ENCODE data around the gene HELZ2. TPM values are rescaled to one million over a fixed set of nuclear protein-coding genes. Genes with fewer than 3 reads are reported as not detected.

HELZ2 gene
- total RNA-seq, 1 donor from 2014 or later = 179 TPM

GRCh38 chr20:63553933-63554290 is 20.1 kb downstream of the HELZ2 start, which contains the start of gene FNDC11:
Gene FNDC11 (plus strand): TSS chr20:63554159. CDS start chr20:63555664, 1,505 bp downstream.
- DNase-seq (ENCODE audit: extremely low read depth, low read depth, low spot score) = no peak

DNA sequence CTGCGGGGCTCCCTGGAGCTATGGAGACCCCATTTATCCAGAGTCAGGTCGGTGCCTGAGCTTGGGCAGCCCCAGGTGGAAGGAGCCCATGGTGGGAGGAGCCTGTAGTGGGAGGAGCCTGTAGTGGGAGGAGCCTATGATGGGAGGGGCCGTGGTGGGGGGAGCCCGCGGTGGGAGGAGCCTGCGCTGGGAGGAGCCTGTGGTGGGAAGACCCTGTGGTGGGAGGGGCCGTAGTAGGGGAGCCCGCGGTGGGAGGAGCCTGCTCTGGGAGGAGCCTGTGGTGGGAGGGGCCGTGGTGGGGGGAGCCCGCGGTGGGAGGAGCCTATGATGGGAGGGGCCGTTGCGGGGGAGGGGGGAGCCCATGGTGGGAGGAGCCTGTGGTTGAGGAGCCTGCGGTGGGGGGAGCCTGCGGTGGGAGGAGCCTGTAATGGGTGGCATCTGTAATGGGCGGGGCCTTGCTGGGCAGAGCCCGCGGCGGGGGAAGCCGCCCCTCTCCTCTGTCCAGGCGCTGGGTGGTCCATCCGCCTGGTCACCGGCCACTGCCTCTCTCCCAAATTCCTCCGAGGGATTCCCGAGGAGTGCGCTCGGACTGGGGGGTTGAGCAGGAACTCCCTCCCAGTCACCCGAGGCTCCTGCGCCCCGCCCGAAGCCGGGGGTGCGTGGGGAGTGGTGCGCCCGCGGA is 20.6 kb downstream of the HELZ2 start:
- peak; percentile 36 for DNase-seq (ENCODE audit: extremely low read depth, low read depth, low spot score)

DNA sequence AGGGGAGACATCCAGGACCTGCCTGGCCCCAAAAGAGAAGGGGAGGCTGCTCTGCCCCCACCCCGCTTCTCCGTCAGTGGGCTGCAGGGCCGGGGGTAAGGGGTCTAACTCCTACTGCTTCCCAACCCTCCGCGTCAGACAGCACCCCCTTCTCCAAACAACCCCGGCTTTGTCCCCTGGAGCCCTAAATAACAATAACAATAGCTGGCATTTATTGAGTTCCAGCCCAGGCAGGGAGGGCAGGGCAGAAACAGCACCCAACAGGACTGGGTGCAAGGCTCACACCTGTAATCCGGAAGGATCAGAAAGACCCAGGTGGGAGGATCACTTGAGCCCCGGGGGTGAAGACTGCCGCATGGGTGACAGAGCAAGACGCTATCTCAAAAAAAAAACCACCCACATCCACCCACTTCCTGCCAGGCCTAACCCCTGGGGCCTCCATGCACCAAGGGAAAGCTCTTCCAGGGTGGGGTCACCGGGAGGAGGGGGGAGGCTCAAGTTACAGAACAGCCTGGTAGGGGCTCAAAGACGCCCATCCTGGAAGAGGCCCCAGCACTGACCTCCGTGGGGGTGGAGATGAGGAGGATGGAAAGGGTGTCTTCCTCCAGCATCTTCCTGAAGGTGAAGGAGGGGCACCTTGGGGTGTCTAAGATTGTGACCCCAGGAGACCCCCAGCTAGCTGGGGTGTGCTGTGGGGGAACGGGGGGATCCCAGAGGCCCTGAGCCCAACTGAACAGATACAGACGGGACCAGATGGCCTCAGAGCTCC is 21.4 kb downstream of the HELZ2 start:
- no peak for DNase-seq (ENCODE audit: extremely low read depth, low read depth, low spot score)

DNA sequence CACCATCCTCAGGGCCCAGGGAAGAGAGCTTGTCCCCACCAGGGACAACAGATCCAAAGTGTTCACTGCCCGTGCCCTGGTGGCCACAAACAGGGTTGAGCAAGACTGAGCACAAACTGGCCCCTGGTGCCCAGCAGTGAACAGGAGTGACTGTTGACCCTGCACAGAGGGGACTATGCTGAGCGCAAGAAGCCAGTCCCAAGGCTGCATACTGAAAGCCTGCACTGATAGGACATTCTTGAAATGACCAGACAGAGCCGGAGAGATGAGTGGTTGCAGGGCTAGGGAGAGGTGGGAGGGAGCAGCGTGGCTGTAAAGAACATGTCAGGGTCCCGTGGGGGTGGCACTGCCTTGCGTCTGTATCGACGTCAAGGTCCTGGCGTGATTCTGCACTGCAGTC is 23.0 kb downstream of the HELZ2 start:
- DNase-seq (ENCODE audit: extremely low read depth, low read depth, low spot score) = no peak

DNA sequence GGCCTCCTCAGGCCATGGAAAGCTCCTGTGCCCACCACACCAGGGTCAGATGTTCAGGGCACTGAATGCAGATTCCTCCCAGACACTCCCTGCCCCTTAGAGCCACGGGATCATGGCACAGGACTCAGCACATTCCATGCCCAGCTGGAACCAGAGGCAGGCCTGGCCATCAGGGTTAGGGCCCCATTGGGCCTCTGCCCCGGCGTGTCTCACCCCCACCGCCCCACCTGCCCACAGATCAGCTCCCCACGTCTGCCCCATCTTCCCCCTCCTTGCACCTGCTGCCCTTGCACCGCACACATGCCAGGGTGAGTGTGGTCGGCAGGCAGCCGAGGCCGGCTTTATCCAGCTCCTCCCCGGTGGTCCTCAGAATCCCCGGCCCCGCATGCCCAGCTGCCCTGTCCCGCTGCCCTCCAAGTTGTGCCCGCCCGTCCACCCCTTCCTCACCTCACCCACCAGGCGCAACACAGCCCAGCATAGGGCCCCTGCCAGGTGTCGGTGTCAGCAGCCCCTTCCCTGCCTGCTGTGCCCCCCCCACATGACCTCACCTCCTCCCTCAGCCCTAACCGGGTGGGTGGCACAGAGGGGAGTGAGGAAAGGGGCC is 24.3 kb downstream of the HELZ2 start:
- no peak for DNase-seq (ENCODE audit: extremely low read depth, low read depth, low spot score)

GRCh38 chr20:63549019-63549418 is 25.0 kb downstream of the HELZ2 start:
- no peak for DNase-seq (ENCODE audit: extremely low read depth, low read depth, low spot score)

DNA sequence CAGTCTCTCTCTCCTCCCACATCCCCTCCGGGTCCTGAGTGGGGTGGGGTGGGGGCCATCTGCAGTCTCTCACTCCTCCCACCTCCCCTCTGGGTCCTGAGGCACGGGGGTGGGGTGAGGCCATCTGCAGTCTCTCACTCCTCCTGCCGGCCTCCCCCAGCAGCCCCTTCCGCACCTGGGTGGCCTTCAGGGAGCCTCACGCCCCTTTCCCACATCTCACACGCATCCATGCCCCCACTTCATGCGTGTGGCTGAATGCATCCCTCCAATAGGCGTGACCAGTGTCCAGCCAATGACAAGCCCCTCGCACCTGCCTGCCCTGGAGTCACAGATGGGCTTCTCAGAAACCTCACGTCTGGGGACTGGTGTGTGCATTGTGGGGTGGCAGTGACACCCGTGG is 25.5 kb downstream of the HELZ2 start:
- no peak for DNase-seq (ENCODE audit: extremely low read depth, low read depth, low spot score)

DNA sequence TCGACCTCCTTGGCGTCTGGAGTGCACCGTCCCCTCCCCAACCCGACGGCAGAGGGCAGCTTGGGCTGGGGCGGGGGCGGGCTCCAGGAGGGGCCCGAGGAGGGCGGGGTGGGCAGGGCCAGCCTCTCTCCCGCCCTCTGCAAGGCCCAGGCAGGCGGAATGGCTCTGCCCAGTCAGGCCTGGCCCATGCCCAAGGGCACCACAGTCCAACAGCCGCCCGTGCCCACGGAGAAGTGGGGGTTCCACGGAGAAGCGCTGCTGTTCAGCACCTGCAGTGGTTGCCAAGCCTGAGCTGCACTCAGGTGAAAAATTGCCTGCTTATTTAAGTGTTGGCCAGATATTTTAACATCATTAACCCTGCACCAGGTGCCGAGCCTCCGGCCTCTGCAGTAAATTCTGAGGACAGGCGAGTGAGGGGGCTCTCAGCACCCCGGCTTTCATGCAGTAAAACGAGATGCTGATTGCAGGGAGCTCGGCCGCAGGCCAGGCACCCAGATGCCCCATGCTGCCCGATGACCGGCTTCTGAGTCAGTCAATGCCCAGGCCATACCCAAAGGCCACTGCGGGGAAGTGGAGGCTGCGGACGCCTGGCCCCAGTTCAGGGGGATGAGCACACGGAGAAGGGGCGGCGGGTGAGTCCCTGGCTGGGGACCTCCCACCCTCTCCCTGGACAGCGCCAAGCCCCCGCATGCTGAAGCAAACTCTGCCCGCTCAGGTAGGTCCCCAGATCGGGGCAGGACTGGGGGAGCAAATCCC is 26.1 kb downstream of the HELZ2 start, which contains the start of gene SRMS:
Gene SRMS (minus strand): TSS at position 25 of the 756 bp plus-strand sequence. CDS start 286 bp downstream, outside the sequence.
- DNase-seq (ENCODE audit: extremely low read depth, low read depth, low spot score) = no peak

- no peak for DNase-seq (ENCODE audit: extremely low read depth, low read depth, low spot score)
These were observed 26.9 kb downstream of the HELZ2 start for GRCh38 chr20:63546956-63547724.

GRCh38 chr20:63546256-63546955 is 27.6 kb downstream of the HELZ2 start:
- DNase-seq (ENCODE audit: extremely low read depth, low read depth, low spot score) = no peak

DNA sequence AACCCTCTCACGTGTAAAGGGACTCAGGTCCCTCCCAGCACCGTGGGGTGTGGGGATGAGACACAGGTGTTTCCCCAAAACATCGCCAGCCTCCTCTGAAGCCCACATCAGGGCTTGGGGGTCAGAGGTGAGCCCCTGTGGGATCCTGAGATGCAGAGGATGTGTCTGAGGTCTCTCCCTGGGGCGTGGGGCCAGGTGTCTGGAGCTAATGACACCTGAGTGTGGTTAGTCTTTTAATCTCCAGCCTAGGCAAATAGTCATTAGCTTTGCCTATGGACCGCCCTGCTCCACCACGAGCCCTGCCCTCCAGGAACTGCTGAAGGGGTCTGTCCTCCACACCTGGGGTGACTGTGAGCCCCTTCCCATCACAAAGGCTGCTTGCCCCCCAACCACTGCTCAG is 28.2 kb downstream of the HELZ2 start:
- DNase-seq (ENCODE audit: extremely low read depth, low read depth, low spot score) = no peak

DNA sequence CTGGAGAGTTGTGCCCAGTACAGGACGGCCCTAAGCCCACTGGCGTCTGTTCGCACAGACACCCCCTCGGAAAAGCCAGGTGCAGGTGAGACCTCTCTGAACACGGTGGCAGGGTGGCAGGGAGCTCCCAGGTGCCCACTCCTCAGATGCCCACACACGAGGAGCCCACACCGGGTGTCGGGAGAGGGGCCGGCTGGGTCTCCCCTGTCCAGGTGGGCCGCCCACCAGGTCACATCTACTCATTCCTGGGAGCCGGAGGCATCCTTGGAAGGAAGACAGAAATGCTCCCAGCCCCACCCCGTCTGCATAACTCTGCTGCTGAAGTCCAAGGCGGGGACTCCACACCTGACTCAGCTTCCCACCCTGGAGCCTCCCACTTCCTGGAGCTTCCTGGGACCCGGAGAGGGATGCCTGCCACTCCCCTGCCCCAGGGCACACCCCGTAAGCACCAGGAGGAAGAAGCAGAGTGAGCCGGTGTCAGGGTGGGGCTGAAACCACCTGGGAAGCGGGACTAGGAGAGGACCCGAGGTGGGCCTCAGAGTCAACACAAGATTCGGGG is 29.0 kb downstream of the HELZ2 start:
- no peak for DNase-seq (ENCODE audit: extremely low read depth, low read depth, low spot score)

GRCh38 chr20:63544241-63544957 is 29.6 kb downstream of the HELZ2 start:
- no peak for DNase-seq (ENCODE audit: extremely low read depth, low read depth, low spot score)

- DNase-seq (ENCODE audit: extremely low read depth, low read depth, low spot score) = no peak
These were observed 30.3 kb downstream of the HELZ2 start for GRCh38 chr20:63543733-63544132.

GRCh38 chr20:63543131-63543530 is 30.9 kb downstream of the HELZ2 start:
- DNase-seq (ENCODE audit: extremely low read depth, low read depth, low spot score) = no peak

DNA sequence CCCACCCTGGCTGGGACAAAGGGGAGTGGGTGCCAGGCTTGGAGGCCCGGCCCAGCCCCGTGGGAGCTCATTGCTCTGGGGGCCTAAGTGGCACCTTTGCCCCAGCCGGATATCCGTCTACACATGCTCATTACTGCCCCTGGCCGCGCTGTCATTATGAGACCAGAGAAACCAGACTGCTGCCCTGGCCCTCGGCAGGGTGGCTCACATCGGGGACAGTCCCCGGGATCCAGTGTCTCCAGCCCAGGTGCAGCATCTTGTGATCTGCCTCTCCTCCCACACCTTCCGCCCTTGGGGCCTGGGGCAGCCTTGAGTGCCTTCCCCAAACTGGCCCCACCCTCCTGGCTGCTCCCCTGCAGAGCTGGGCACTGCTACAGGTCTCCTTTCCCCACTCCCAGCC is 31.3 kb downstream of the HELZ2 start:
- no peak for DNase-seq (ENCODE audit: extremely low read depth, low read depth, low spot score)

- DNase-seq (ENCODE audit: extremely low read depth, low read depth, low spot score) = no peak
These were observed 31.9 kb downstream of the HELZ2 start for GRCh38 chr20:63542031-63542559.

GRCh38 chr20:63541371-63541770 is 32.7 kb downstream of the HELZ2 start:
- no peak for DNase-seq (ENCODE audit: extremely low read depth, low read depth, low spot score)
